ENCODE measurements around the gene ADRA2B.

DNA sequence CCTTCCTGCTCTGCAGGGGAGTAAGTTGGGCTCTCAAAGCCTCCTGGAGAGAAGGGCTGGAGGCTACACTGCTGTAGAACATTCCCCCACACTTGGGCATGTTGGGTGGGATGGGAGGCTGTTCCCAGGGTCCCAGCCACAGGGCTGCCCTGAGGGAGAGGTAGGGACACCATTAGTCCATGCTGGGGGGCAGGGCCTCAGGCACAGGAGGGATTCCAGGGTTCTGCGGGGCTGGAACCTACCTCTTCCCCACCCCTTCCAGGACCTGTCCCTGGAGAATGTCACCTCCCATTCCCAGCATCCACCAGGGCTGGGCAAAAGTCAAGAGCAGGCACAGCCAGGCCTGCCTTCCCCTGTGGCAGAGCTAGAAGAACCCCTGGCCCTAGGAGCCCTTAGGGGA is 6.9 kb upstream of the ADRA2B start:
- TF ChIP-seq EZH2 (IDR thresholded peaks at IDR 0.05; ENCODE audit: borderline replicate concordance, low read depth, low read length, severe bottlenecking) (no peak), POLR2A (IDR thresholded peaks at IDR 0.05; ENCODE audit: low read depth, low read length) (no peak), GATA2 (IDR thresholded peaks at IDR 0.05; ENCODE audit: insufficient read depth, insufficient read length, low read depth, low read length) (no peak), CTCF (IDR thresholded peaks at IDR 0.05; ENCODE audit: extremely low read depth in 1 of 2, insufficient read depth in 1 of 2, low read depth in 1 of 2, low read length in 2 of 2) (no peak), FOS (IDR thresholded peaks at IDR 0.05; ENCODE audit: borderline replicate concordance, insufficient read depth, low read length) (no peak)

Data from endothelial cell of umbilical vein (primary cell).